Neuronal stem cell (in vitro differentiated cells): ENCODE results near the gene KCNH5.

Experiments
- DNase-seq: peaks from one replicate; pipeline ENCODE4 v3.0.0-alpha.2; 2013; ENCODE audit warnings: low spot score
- H2AFZ ChIP-seq: one replicate; pipeline ENCODE4 v1.6.1; 2013; ENCODE audit warnings: mild to moderate bottlenecking, low read length, inconsistent platforms
- H2AK5ac ChIP-seq: 2 replicates; pipeline ENCODE4 v1.6.1; 2013; ENCODE audit warnings: low read depth, mild to moderate bottlenecking, inconsistent platforms, low read length, moderate library complexity, mixed read lengths
- H2BK120ac ChIP-seq: 2 replicates; pipeline ENCODE4 v1.6.1; 2013; ENCODE audit warnings: low read depth, mild to moderate bottlenecking, inconsistent platforms, low read length, moderate library complexity, mixed read lengths
- H2BK12ac ChIP-seq: one replicate; pipeline ENCODE4 v1.6.1; 2013; ENCODE audit warnings: low read length, inconsistent platforms
- H2BK15ac ChIP-seq: 2 replicates; pipeline ENCODE4 v1.6.1; 2013; ENCODE audit warnings: mild to moderate bottlenecking, low read length, inconsistent platforms, mixed read lengths
- H2BK5ac ChIP-seq: one replicate; pipeline ENCODE4 v1.6.1; 2013; ENCODE audit warnings: inconsistent platforms, mild to moderate bottlenecking, low read length, moderate library complexity
- H3K14ac ChIP-seq: one replicate; pipeline ENCODE4 v1.6.1; 2013; ENCODE audit warnings: low read length, inconsistent platforms
- H3K18ac ChIP-seq: 2 replicates; pipeline ENCODE4 v1.6.1; 2013; ENCODE audit warnings: low read length, inconsistent platforms
- H3K23ac ChIP-seq: 2 replicates; pipeline ENCODE4 v1.6.1; 2013; ENCODE audit warnings: low read depth, mild to moderate bottlenecking, mixed read lengths, low read length, inconsistent platforms; ENCODE audit not compliant: poor library complexity
- H3K27ac ChIP-seq: replicated peaks from 3 replicates; pipeline ENCODE4 v1.5.1; 2013; ENCODE audit warnings: low read length, inconsistent platforms
- H3K27me3 ChIP-seq, 3 experiments: 2 replicates each; pipeline ENCODE4 v1.6.1; 2013; ENCODE audit warnings: low read length in 3 of 3, mild to moderate bottlenecking in 2 of 3, inconsistent platforms in 1 of 3, low read depth in 1 of 3, mixed read lengths in 1 of 3, moderate library complexity in 1 of 3; ENCODE audit not compliant: control insufficient read depth in 3 of 3, insufficient read depth in 3 of 3
- H3K36me3 ChIP-seq, 2 donors: replicated peaks in 1 of 2; 2 replicates each; pipeline ENCODE4 v1.6.1; 2013; ENCODE audit warnings: low read length in 2 of 2; ENCODE audit not compliant: control insufficient read depth in 2 of 2, insufficient read depth in 2 of 2
- H3K4ac ChIP-seq: 2 replicates; pipeline ENCODE4 v1.6.1; 2013; ENCODE audit warnings: inconsistent platforms, mild to moderate bottlenecking, low read length, moderate library complexity
- H3K4me1 ChIP-seq, 2 donors: 1 replicate in 1 of 2; 2 replicates in 1 of 2; pipeline ENCODE4 v1.6.1; 2013; ENCODE audit warnings: low read length in 2 of 2, low read depth in 1 of 2; ENCODE audit not compliant: control insufficient read depth in 2 of 2, insufficient read depth in 1 of 2
- H3K4me2 ChIP-seq: one replicate; pipeline ENCODE4 v1.6.1; 2013; ENCODE audit warnings: mild to moderate bottlenecking, low read length, inconsistent platforms; ENCODE audit not compliant: insufficient read depth, poor library complexity, severe bottlenecking
- H3K4me3 ChIP-seq, 2 donors: 2 replicates each; pipeline ENCODE4 v1.5.1; 2013; ENCODE audit warnings: low read length in 2 of 2, mild to moderate bottlenecking in 2 of 2, inconsistent platforms in 1 of 2, moderate library complexity in 1 of 2
- H3K79me1 ChIP-seq: one replicate; pipeline ENCODE4 v1.6.1; 2013; ENCODE audit warnings: low read depth, mild to moderate bottlenecking, inconsistent platforms, low read length, moderate library complexity
- H3K9ac ChIP-seq: one replicate; pipeline ENCODE4 v1.6.1; 2013; ENCODE audit warnings: mild to moderate bottlenecking, low read depth, low read length, inconsistent platforms; ENCODE audit not compliant: poor library complexity
- H3K9me3 ChIP-seq, 2 donors: replicated peaks in 1 of 2; 2 replicates each; pipeline versions ENCODE3 to v1.6.1; 2013; ENCODE audit warnings: low read length in 2 of 2, mild to moderate bottlenecking in 2 of 2, inconsistent platforms in 1 of 2, low read depth in 1 of 2, mixed read lengths in 1 of 2, moderate library complexity in 1 of 2; ENCODE audit not compliant: control insufficient read depth in 2 of 2, insufficient read depth in 1 of 2
- H4K8ac ChIP-seq: one replicate; pipeline ENCODE4 v1.6.1; 2013; ENCODE audit warnings: low read depth, mild to moderate bottlenecking, inconsistent platforms, low read length, moderate library complexity
- H4K91ac ChIP-seq: one replicate; pipeline ENCODE4 v1.6.1; 2013; ENCODE audit warnings: low read length, low read depth, mild to moderate bottlenecking, inconsistent platforms; ENCODE audit not compliant: poor library complexity
- WGBS, 2 donors: extraction: QIAGEN DNeasy Blood & Tissue Kit; methylation state at CpG; one replicate each; pipeline ENCODE4 v1.1.7; 2013; ENCODE audit warnings: missing lambda C conversion rate in 2 of 2, mixed read lengths in 1 of 2; ENCODE audit not compliant: insufficient read length in 2 of 2, insufficient replicate concordance in 1 of 2; ENCODE audit errors: extremely low coverage in 2 of 2; 5-methylcytosine and 5-hydroxymethylcytosine counted together

Gene KCNH5

DNA sequence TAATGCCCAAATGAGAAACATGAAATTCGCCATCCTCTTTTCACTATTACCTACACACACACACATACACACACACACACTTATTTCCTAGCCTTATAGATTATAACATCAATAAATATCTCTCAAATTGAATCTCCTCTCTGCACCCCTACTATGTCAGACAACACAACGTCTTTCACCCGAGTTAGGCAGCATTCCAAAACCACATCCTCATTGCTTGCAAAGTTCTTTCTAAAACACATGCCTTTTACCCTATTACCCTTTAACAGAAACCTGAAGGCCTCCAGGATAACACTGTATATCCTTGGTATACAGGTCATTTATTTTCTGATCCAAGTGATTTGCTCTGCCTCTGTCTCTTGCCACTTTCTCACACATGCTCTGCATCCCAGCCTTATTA is 56.3 kb downstream of the KCNH5 start:
- no peak overlapping the region for H3K4ac ChIP-seq
- WGBS, 2 donors, result 100% methylated on average over 1 of the region's 3 CpGs; no CpG with 5 or more reads in 1 of the 2 donors

GRCh38 chr14:62983821-62984220 is 61.4 kb downstream of the KCNH5 start:
- no peaks in the 10 kb centered on the region for H3K4me1 ChIP-seq
- no peak overlapping the region for H2BK5ac ChIP-seq
- H3K4me3 ChIP-seq, result no peak overlapping the region
- no peaks in the 10 kb centered on the region for H3K27me3 ChIP-seq
- H4K8ac ChIP-seq, result no peak overlapping the region
- H2BK12ac ChIP-seq, result no peak overlapping the region
- H3K36me3 ChIP-seq, result no peaks in the 10 kb centered on the region
- no peaks in the 10 kb centered on the region for H3K9me3 ChIP-seq
- no peak overlapping the region for H3K27ac ChIP-seq
- H3K4ac ChIP-seq, result no peak overlapping the region
- no peaks in the 10 kb centered on the region for H3K79me1 ChIP-seq
- H4K91ac ChIP-seq, result no peak overlapping the region
- H2AFZ ChIP-seq, result no peak overlapping the region
- H2BK120ac ChIP-seq, result no peak overlapping the region
- no peak for DNase-seq
- no peak overlapping the region for H3K14ac ChIP-seq
- H2BK15ac ChIP-seq, result no peak overlapping the region
- H3K23ac ChIP-seq, result no peak overlapping the region
- no peak overlapping the region for H3K9ac ChIP-seq
- H3K18ac ChIP-seq, result no peak overlapping the region
- H2AK5ac ChIP-seq, result no peak overlapping the region
- no peak overlapping the region for H3K4me2 ChIP-seq

More for the DNA sequence above, 56.3 kb downstream of the KCNH5 start:
- no peak overlapping the region for H2BK5ac ChIP-seq
- no peaks in the 10 kb centered on the region for H3K36me3 ChIP-seq
- no peak overlapping the region for H3K9ac ChIP-seq
- H2BK12ac ChIP-seq, result no peak overlapping the region
- H3K79me1 ChIP-seq, result no peaks in the 10 kb centered on the region
- H3K27me3 ChIP-seq, result no peaks in the 10 kb centered on the region
- no peak for DNase-seq
- H2BK15ac ChIP-seq, result no peak overlapping the region
- no peak overlapping the region for H4K8ac ChIP-seq
- H3K27ac ChIP-seq, result no peak overlapping the region
- no peaks in the 10 kb centered on the region for H3K9me3 ChIP-seq
- H3K4me2 ChIP-seq, result no peak overlapping the region
- no peak overlapping the region for H3K23ac ChIP-seq
- H3K14ac ChIP-seq, result no peak overlapping the region
- H3K4me3 ChIP-seq, result no peak overlapping the region
- H3K4me1 ChIP-seq, result no peaks in the 10 kb centered on the region
- no peak overlapping the region for H2AK5ac ChIP-seq
- no peak overlapping the region for H4K91ac ChIP-seq
- no peak overlapping the region for H2AFZ ChIP-seq
- H2BK120ac ChIP-seq, result no peak overlapping the region
- H3K18ac ChIP-seq, result no peak overlapping the region

DNA sequence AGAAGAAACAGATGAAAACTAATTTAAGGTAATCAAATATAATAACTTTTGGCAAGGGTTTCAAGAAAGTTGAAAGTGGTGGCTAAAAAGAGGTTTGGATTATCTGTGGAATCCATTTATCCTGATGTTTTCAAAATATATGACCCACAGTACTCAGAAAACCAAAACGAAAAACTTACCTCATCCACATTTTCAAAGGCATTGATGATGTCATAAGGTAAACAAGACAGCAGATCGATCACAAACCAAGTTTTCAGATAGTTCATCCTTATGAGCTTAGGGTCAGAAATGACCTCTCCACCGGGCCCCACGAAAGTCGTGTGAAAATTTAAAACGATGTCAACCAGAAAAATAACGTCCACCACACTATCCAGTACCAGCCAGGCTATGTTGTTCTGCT is 64.6 kb downstream of the KCNH5 start:
- Histone ChIP-seq H3K27me3 (no peaks in the 10 kb centered on the region), H2BK120ac (no peak overlapping the region), H3K27ac (no peak overlapping the region), H3K14ac (no peak overlapping the region), H4K91ac (no peak overlapping the region), H3K9me3 (no peaks in the 10 kb centered on the region), H3K4me1 (no peaks in the 10 kb centered on the region), H3K4ac (no peak overlapping the region), H3K23ac (no peak overlapping the region), H2BK12ac (no peak overlapping the region), H2AFZ (no peak overlapping the region), H2BK15ac (no peak overlapping the region), H3K9ac (no peak overlapping the region), H3K18ac (no peak overlapping the region), H3K4me2 (no peak overlapping the region), H3K36me3 (no peaks in the 10 kb centered on the region), H2BK5ac (no peak overlapping the region), H4K8ac (no peak overlapping the region), H3K4me3 (no peak overlapping the region), H2AK5ac (no peak overlapping the region), H3K79me1 (no peaks in the 10 kb centered on the region)
- no CpG with 5 or more reads among the region's 7 CpGs for WGBS, 2 donors
- DNase-seq, result no peak

DNA sequence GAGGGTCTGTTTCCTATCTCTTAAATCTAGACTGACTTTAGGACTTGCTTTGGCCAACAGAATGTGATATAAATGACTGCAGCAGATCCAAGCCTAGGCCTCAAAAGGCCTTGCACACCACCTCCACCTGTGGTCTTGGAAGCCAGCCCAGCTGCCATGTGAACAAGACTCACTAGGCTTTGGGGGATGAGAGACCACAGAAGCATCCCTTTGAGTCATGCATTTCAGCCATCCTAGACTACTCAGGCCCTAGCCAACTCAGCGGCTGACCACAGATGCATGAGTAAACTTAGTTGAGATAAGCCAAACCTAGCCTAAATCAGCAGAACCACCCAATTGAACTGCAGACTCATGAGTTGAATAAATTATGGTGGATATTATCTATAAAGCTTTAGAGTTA is 87.7 kb downstream of the KCNH5 start:
- no peak overlapping the region for H4K91ac ChIP-seq
- no peak overlapping the region for H3K4ac ChIP-seq
- H3K18ac ChIP-seq, result no peak overlapping the region
- H3K14ac ChIP-seq, result no peak overlapping the region
- H2BK15ac ChIP-seq, result no peak overlapping the region
- H2AK5ac ChIP-seq, result no peak overlapping the region
- no peaks in the 10 kb centered on the region for H3K4me1 ChIP-seq
- no peak overlapping the region for H2BK5ac ChIP-seq
- no peak overlapping the region for H3K23ac ChIP-seq
- no peaks in the 10 kb centered on the region for H3K36me3 ChIP-seq
- peaks cover 0 to 3% (median 0%) of the 10 kb centered on the region in 3 experiments for H3K27me3 ChIP-seq
- no peak overlapping the region for H3K4me3 ChIP-seq
- DNase-seq, result no peak
- no CpG with 5 or more reads among the region's 1 CpG for WGBS, 2 donors
- H2AFZ ChIP-seq, result no peak overlapping the region
- peaks cover 0 to 4% of the 10 kb centered on the region in 2 donors for H3K9me3 ChIP-seq
- H3K79me1 ChIP-seq, result no peaks in the 10 kb centered on the region
- H3K27ac ChIP-seq, result no peak overlapping the region
- H3K9ac ChIP-seq, result no peak overlapping the region
- no peak overlapping the region for H2BK12ac ChIP-seq
- no peak overlapping the region for H2BK120ac ChIP-seq
- H4K8ac ChIP-seq, result no peak overlapping the region
- H3K4me2 ChIP-seq, result no peak overlapping the region
